ENCODE measurements around the gene MRTO4.
A peak's percentile ranks its signal among the peaks of the same experiment; 100 is the strongest.

MRTO4 gene

GRCh38 chr1:19257178-19257914, 5.7 kb downstream of the MRTO4 start:
- WGBS, 2 donors (ENCODE audit: extremely low coverage in 2 of 2, insufficient read length in 2 of 2, insufficient replicate concordance in 1 of 2), result no CpG with 5 or more reads among the region's 15 CpGs

GRCh38 chr1:19258353-19258752, 6.7 kb downstream of the MRTO4 start:
- Histone ChIP-seq H2AFZ (ENCODE audit: low read length) (no peak overlapping the region), H2BK12ac (ENCODE audit: low read length) (no peak overlapping the region), H4K91ac (ENCODE audit: low read depth, low read length, poor library complexity) (no peak overlapping the region), H3K4me3 (ENCODE audit: low read length in 2 of 2) (peak overlapping the region in 1 of 2 donors; percentile 11), H4K8ac (ENCODE audit: low read depth, low read length) (no peak overlapping the region), H3K4ac (ENCODE audit: low read length) (no peak overlapping the region), H3K27ac (replicated peaks; ENCODE audit: low read length) (no peak overlapping the region), H3K9ac (ENCODE audit: low read depth, low read length, poor library complexity) (no peak overlapping the region), H2BK120ac (ENCODE audit: low read depth, low read length) (no peak overlapping the region), H2BK15ac (ENCODE audit: low read length) (no peak overlapping the region), H3K36me3 (replicated peaks in 1 of 2; ENCODE audit: control insufficient read depth in 2 of 2, insufficient read depth in 2 of 2, low read length in 2 of 2) (peaks cover 39 to 77% of the 10 kb centered on the region in 2 donors), H3K4me1 (ENCODE audit: control insufficient read depth in 2 of 2, insufficient read depth in 1 of 2, low read depth in 1 of 2, low read length in 2 of 2) (peaks cover 2 to 6% of the 10 kb centered on the region in 2 donors), H3K4me2 (ENCODE audit: insufficient read depth, low read length, poor library complexity, severe bottlenecking) (no peak overlapping the region), H2BK5ac (ENCODE audit: low read length) (no peak overlapping the region), H3K14ac (ENCODE audit: low read length) (no peak overlapping the region), H3K79me1 (ENCODE audit: low read depth, low read length) (peaks cover 2% of the 10 kb centered on the region), H3K27me3 (ENCODE audit: control insufficient read depth in 3 of 3, insufficient read depth in 3 of 3, low read depth in 1 of 3, low read length in 3 of 3) (no peaks in the 10 kb centered on the region), H3K23ac (ENCODE audit: low read depth, low read length, poor library complexity) (no peak overlapping the region), H3K18ac (ENCODE audit: low read length) (no peak overlapping the region), H3K9me3 (replicated peaks in 1 of 2; ENCODE audit: control insufficient read depth in 2 of 2, insufficient read depth in 1 of 2, low read depth in 1 of 2, low read length in 2 of 2) (no peaks in the 10 kb centered on the region), H2AK5ac (ENCODE audit: low read depth, low read length) (no peak overlapping the region)
- no peak for DNase-seq (ENCODE audit: low spot score)
- no CpG with 5 or more reads among the region's 10 CpGs for WGBS, 2 donors (ENCODE audit: extremely low coverage in 2 of 2, insufficient read length in 2 of 2, insufficient replicate concordance in 1 of 2)

More at GRCh38 chr1:19257178-19257914, 5.7 kb downstream of the MRTO4 start:
- Histone ChIP-seq H3K27me3 (ENCODE audit: control insufficient read depth in 3 of 3, insufficient read depth in 3 of 3, low read depth in 1 of 3, low read length in 3 of 3) (no peaks in the 10 kb centered on the region), H3K14ac (ENCODE audit: low read length) (no peak overlapping the region), H3K23ac (ENCODE audit: low read depth, low read length, poor library complexity) (peak overlapping the region; percentile 21), H3K79me1 (ENCODE audit: low read depth, low read length) (peaks cover 2% of the 10 kb centered on the region), H2BK15ac (ENCODE audit: low read length) (no peak overlapping the region), H3K36me3 (replicated peaks in 1 of 2; ENCODE audit: control insufficient read depth in 2 of 2, insufficient read depth in 2 of 2, low read length in 2 of 2) (peaks cover 39 to 80% of the 10 kb centered on the region in 2 donors), H2BK5ac (ENCODE audit: low read length) (no peak overlapping the region), H3K4me1 (ENCODE audit: control insufficient read depth in 2 of 2, insufficient read depth in 1 of 2, low read depth in 1 of 2, low read length in 2 of 2) (peaks cover 6 to 10% of the 10 kb centered on the region in 2 donors), H4K8ac (ENCODE audit: low read depth, low read length) (no peak overlapping the region), H3K4me3 (ENCODE audit: low read length in 2 of 2) (no peak overlapping the region), H3K9me3 (replicated peaks in 1 of 2; ENCODE audit: control insufficient read depth in 2 of 2, insufficient read depth in 1 of 2, low read depth in 1 of 2, low read length in 2 of 2) (no peaks in the 10 kb centered on the region), H2BK12ac (ENCODE audit: low read length) (no peak overlapping the region), H3K4ac (ENCODE audit: low read length) (no peak overlapping the region), H3K4me2 (ENCODE audit: insufficient read depth, low read length, poor library complexity, severe bottlenecking) (no peak overlapping the region), H4K91ac (ENCODE audit: low read depth, low read length, poor library complexity) (no peak overlapping the region), H3K27ac (replicated peaks; ENCODE audit: low read length) (no peak overlapping the region), H2BK120ac (ENCODE audit: low read depth, low read length) (no peak overlapping the region), H2AK5ac (ENCODE audit: low read depth, low read length) (no peak overlapping the region), H2AFZ (ENCODE audit: low read length) (no peak overlapping the region), H3K9ac (ENCODE audit: low read depth, low read length, poor library complexity) (no peak overlapping the region), H3K18ac (ENCODE audit: low read length) (no peak overlapping the region)
- no peak for DNase-seq (ENCODE audit: low spot score)

GRCh38 chr1:19260211-19261138, 8.9 kb downstream of the MRTO4 start:
- H4K91ac ChIP-seq (ENCODE audit: low read depth, low read length, poor library complexity), result no peak overlapping the region
- no peak overlapping the region for H2AK5ac ChIP-seq (ENCODE audit: low read depth, low read length)
- peaks cover 36 to 56% of the 10 kb centered on the region in 2 donors for H3K36me3 ChIP-seq (replicated peaks in 1 of 2; ENCODE audit: control insufficient read depth in 2 of 2, insufficient read depth in 2 of 2, low read length in 2 of 2)
- H3K9me3 ChIP-seq (replicated peaks in 1 of 2; ENCODE audit: control insufficient read depth in 2 of 2, insufficient read depth in 1 of 2, low read depth in 1 of 2, low read length in 2 of 2), result no peaks in the 10 kb centered on the region
- H3K4me1 ChIP-seq (ENCODE audit: control insufficient read depth in 2 of 2, insufficient read depth in 1 of 2, low read depth in 1 of 2, low read length in 2 of 2), result no peaks in the 10 kb centered on the region
- H2BK12ac ChIP-seq (ENCODE audit: low read length), result no peak overlapping the region
- DNase-seq (ENCODE audit: low spot score), result no peak
- H4K8ac ChIP-seq (ENCODE audit: low read depth, low read length), result no peak overlapping the region
- no peak overlapping the region for H2BK5ac ChIP-seq (ENCODE audit: low read length)
- WGBS, 2 donors (ENCODE audit: extremely low coverage in 2 of 2, insufficient read length in 2 of 2, insufficient replicate concordance in 1 of 2), result no CpG with 5 or more reads among the region's 21 CpGs
- peaks cover 2% of the 10 kb centered on the region for H3K79me1 ChIP-seq (ENCODE audit: low read depth, low read length)
- no peak overlapping the region for H2AFZ ChIP-seq (ENCODE audit: low read length)
- no peak overlapping the region for H3K4me2 ChIP-seq (ENCODE audit: insufficient read depth, low read length, poor library complexity, severe bottlenecking)
- H3K27ac ChIP-seq (replicated peaks; ENCODE audit: low read length), result no peak overlapping the region
- peaks cover 0 to under 1% (median 0%) of the 10 kb centered on the region in 3 experiments for H3K27me3 ChIP-seq (ENCODE audit: control insufficient read depth in 3 of 3, insufficient read depth in 3 of 3, low read depth in 1 of 3, low read length in 3 of 3)
- no peak overlapping the region for H3K9ac ChIP-seq (ENCODE audit: low read depth, low read length, poor library complexity)
- no peak overlapping the region for H3K18ac ChIP-seq (ENCODE audit: low read length)
- H2BK120ac ChIP-seq (ENCODE audit: low read depth, low read length), result no peak overlapping the region
- H3K4me3 ChIP-seq (ENCODE audit: low read length in 2 of 2), result no peak overlapping the region
- H2BK15ac ChIP-seq (ENCODE audit: low read length), result no peak overlapping the region
- H3K14ac ChIP-seq (ENCODE audit: low read length), result no peak overlapping the region
- no peak overlapping the region for H3K23ac ChIP-seq (ENCODE audit: low read depth, low read length, poor library complexity)
- no peak overlapping the region for H3K4ac ChIP-seq (ENCODE audit: low read length)

- Histone ChIP-seq H3K23ac (ENCODE audit: low read depth, low read length, poor library complexity) (no peak overlapping the region), H3K14ac (ENCODE audit: low read length) (no peak overlapping the region), H3K4me2 (ENCODE audit: insufficient read depth, low read length, poor library complexity, severe bottlenecking) (no peak overlapping the region), H3K4ac (ENCODE audit: low read length) (no peak overlapping the region), H3K36me3 (replicated peaks in 1 of 2; ENCODE audit: control insufficient read depth in 2 of 2, insufficient read depth in 2 of 2, low read length in 2 of 2) (peaks cover 23 to 41% of the 10 kb centered on the region in 2 donors), H3K9ac (ENCODE audit: low read depth, low read length, poor library complexity) (no peak overlapping the region), H2BK5ac (ENCODE audit: low read length) (no peak overlapping the region), H3K4me1 (ENCODE audit: control insufficient read depth in 2 of 2, insufficient read depth in 1 of 2, low read depth in 1 of 2, low read length in 2 of 2) (no peaks in the 10 kb centered on the region), H2AK5ac (ENCODE audit: low read depth, low read length) (no peak overlapping the region), H3K27me3 (ENCODE audit: control insufficient read depth in 3 of 3, insufficient read depth in 3 of 3, low read depth in 1 of 3, low read length in 3 of 3) (peaks cover 0 to 2% (median 0%) of the 10 kb centered on the region in 3 experiments), H2BK15ac (ENCODE audit: low read length) (no peak overlapping the region), H4K91ac (ENCODE audit: low read depth, low read length, poor library complexity) (no peak overlapping the region), H3K9me3 (replicated peaks in 1 of 2; ENCODE audit: control insufficient read depth in 2 of 2, insufficient read depth in 1 of 2, low read depth in 1 of 2, low read length in 2 of 2) (no peaks in the 10 kb centered on the region), H2BK12ac (ENCODE audit: low read length) (no peak overlapping the region), H4K8ac (ENCODE audit: low read depth, low read length) (no peak overlapping the region), H3K79me1 (ENCODE audit: low read depth, low read length) (no peaks in the 10 kb centered on the region), H2AFZ (ENCODE audit: low read length) (no peak overlapping the region), H3K18ac (ENCODE audit: low read length) (no peak overlapping the region), H3K27ac (replicated peaks; ENCODE audit: low read length) (no peak overlapping the region), H2BK120ac (ENCODE audit: low read depth, low read length) (no peak overlapping the region), H3K4me3 (ENCODE audit: low read length in 2 of 2) (no peak overlapping the region)
- no peak for DNase-seq (ENCODE audit: low spot score)
- WGBS, 2 donors (ENCODE audit: extremely low coverage in 2 of 2, insufficient read length in 2 of 2, insufficient replicate concordance in 1 of 2), result no CpG with 5 or more reads among the region's 5 CpGs
These were observed 10.4 kb downstream of the MRTO4 start for GRCh38 chr1:19262047-19262446.
